Suprapubic skin (tissue), 4 donors: ENCODE data around the gene MYO9B. TPM values are rescaled to one million over a fixed set of nuclear protein-coding genes. Genes with fewer than 3 reads are reported as not detected.

Source experiments
- DNase-seq, 2 donors: peaks; one replicate each; pipeline ENCODE4 v3.0.0-alpha.2; 2019; ENCODE audit warnings: low spot score in 2 of 2
- H3K27ac ChIP-seq: fragments of 200-600 bp; sonication (generic); one replicate; pipeline ENCODE4 v1.5.1; 2019
- H3K27me3 ChIP-seq: fragments of 200-600 bp; sonication (generic); one replicate; pipeline ENCODE4 v1.5.1; 2019
- H3K36me3 ChIP-seq: fragments of 200-600 bp; sonication (generic); one replicate; pipeline ENCODE4 v1.5.1; 2019
- H3K4me1 ChIP-seq: fragments of 200-600 bp; sonication (generic); one replicate; pipeline ENCODE4 v1.5.1; 2019
- H3K4me3 ChIP-seq: fragments of 200-600 bp; sonication (generic); one replicate; pipeline ENCODE4 v1.5.1; 2019; ENCODE audit warnings: mild to moderate bottlenecking
- H3K9me3 ChIP-seq: fragments of 200-600 bp; sonication (generic); one replicate; pipeline ENCODE4 v1.5.1; 2019
- CTCF ChIP-seq, 2 donors: fragments of 200-600 bp in 1 of 2; fragments of 450-650 bp in 1 of 2; sonication (generic) in 1 of 2; IDR thresholded peaks; one replicate each; pipeline ENCODE4 v1.5.1; 2016 to 2019; ENCODE audit warnings: antibody characterized with exemption in 2 of 2, mild to moderate bottlenecking in 1 of 2, moderate library complexity in 1 of 2
- EP300 ChIP-seq: sonication (generic); formaldehyde crosslinking; IDR thresholded peaks from one replicate; pipeline ENCODE4 v1.6.1; 2017; ENCODE audit warnings: antibody characterized with exemption
- POLR2A ChIP-seq, 2 donors: fragments of 450-650 bp; IDR thresholded peaks; one replicate each; pipeline ENCODE4 v1.6.1; 2017; ENCODE audit warnings: antibody characterized with exemption in 2 of 2, mild to moderate bottlenecking in 2 of 2, moderate library complexity in 2 of 2
- POLR2AphosphoS5 ChIP-seq, 3 donors: sonication (generic); formaldehyde crosslinking; IDR thresholded peaks; one replicate each; pipeline ENCODE4 v1.6.1; 2017; ENCODE audit warnings: antibody characterized with exemption in 3 of 3
- whole genome bisulfite sequencing: methylation state at CpG from one replicate; pipeline ENCODE4 v1.1.5; 2018; 5-methylcytosine and 5-hydroxymethylcytosine counted together
- total RNA-seq, 4 donors: library from RNA; depleted of rRNA; stranded (reverse); fragments of >200 nt; gene quantifications; one replicate each; pipeline ENCODE4 v1.1.0, GENCODE V29; 2016

The MYO9B gene
- total RNA-seq, 4 donors from 2014 or later: 43.6 to 99.9 (median 69.5) TPM

- TF ChIP-seq CTCF (IDR thresholded peaks at IDR 0.05) (peak; percentile 19 to 62), POLR2AphosphoS5 (IDR thresholded peaks at IDR 0.05) (no peak), EP300 (no peak), POLR2A (IDR thresholded peaks at IDR 0.05) (no peak)
- Histone ChIP-seq H3K4me1 (peaks cover 30% of the 10 kb centered on the region), H3K27me3 (no peaks in the 10 kb centered on the region), H3K36me3 (peaks cover 37% of the 10 kb centered on the region), H3K9me3 (no peaks in the 10 kb centered on the region), H3K4me3 (peak overlapping the region; percentile 59), H3K27ac (peak overlapping the region; percentile 40)
- no peak for DNase-seq
- no CpG with 5 or more reads among the region's 80 CpGs for WGBS
Measured at GRCh38 chr19:17235300-17235970, 159.9 kb downstream of the MYO9B start.

GRCh38 chr19:17235971-17236777 lies 160.6 kb downstream of the MYO9B start:
- DNase-seq: no peak
- Histone ChIP-seq H3K27me3 (no peaks in the 10 kb centered on the region), H3K27ac (peak overlapping the region; percentile 40), H3K9me3 (no peaks in the 10 kb centered on the region), H3K36me3 (peaks cover 45% of the 10 kb centered on the region), H3K4me3 (peak overlapping the region; percentile 59), H3K4me1 (peaks cover 30% of the 10 kb centered on the region)
- 9% methylated on average over 17 of the region's 27 CpGs for WGBS
- TF ChIP-seq POLR2AphosphoS5 (IDR thresholded peaks at IDR 0.05): no peak
- TF ChIP-seq EP300: no peak
- TF ChIP-seq CTCF (IDR thresholded peaks at IDR 0.05): no peak
- no peak for TF ChIP-seq POLR2A (IDR thresholded peaks at IDR 0.05)

- 75% methylated on average over 18 of the region's 18 CpGs for WGBS
- peaks cover 30% of the 10 kb centered on the region for H3K4me1 ChIP-seq
- H3K4me3 ChIP-seq: no peak overlapping the region
- H3K27ac ChIP-seq: no peak overlapping the region
- peaks cover 39% of the 10 kb centered on the region for H3K36me3 ChIP-seq
- no peaks in the 10 kb centered on the region for H3K9me3 ChIP-seq
- no peaks in the 10 kb centered on the region for H3K27me3 ChIP-seq
- no peak for DNase-seq
- TF ChIP-seq CTCF (IDR thresholded peaks at IDR 0.05) (no peak), EP300 (no peak), POLR2A (IDR thresholded peaks at IDR 0.05) (no peak), POLR2AphosphoS5 (IDR thresholded peaks at IDR 0.05) (no peak)
Measured at GRCh38 chr19:17236811-17237543, 161.4 kb downstream of the MYO9B start.

- WGBS: 87% methylated on average over 13 of the region's 13 CpGs
- H3K27me3 ChIP-seq: no peaks in the 10 kb centered on the region
- H3K27ac ChIP-seq: no peak overlapping the region
- DNase-seq: no peak
- TF ChIP-seq POLR2AphosphoS5 (IDR thresholded peaks at IDR 0.05) (no peak), EP300 (no peak), POLR2A (IDR thresholded peaks at IDR 0.05) (no peak), CTCF (IDR thresholded peaks at IDR 0.05) (no peak)
- H3K4me3 ChIP-seq: no peak overlapping the region
- peaks cover 39% of the 10 kb centered on the region for H3K4me1 ChIP-seq
- H3K9me3 ChIP-seq: no peaks in the 10 kb centered on the region
- peaks cover 29% of the 10 kb centered on the region for H3K36me3 ChIP-seq
Measured at GRCh38 chr19:17237747-17238706, 162.4 kb downstream of the MYO9B start.
